Epidermal melanocyte (primary cell): Measurements from ENCODE around the gene ARHGAP24.

Source experiments
- DNase-seq: peaks from one replicate; pipeline ENCODE4 v3.0.0; 2011; ENCODE audit warnings: low spot score; ENCODE audit not compliant: insufficient read length

The ARHGAP24 gene

DNA sequence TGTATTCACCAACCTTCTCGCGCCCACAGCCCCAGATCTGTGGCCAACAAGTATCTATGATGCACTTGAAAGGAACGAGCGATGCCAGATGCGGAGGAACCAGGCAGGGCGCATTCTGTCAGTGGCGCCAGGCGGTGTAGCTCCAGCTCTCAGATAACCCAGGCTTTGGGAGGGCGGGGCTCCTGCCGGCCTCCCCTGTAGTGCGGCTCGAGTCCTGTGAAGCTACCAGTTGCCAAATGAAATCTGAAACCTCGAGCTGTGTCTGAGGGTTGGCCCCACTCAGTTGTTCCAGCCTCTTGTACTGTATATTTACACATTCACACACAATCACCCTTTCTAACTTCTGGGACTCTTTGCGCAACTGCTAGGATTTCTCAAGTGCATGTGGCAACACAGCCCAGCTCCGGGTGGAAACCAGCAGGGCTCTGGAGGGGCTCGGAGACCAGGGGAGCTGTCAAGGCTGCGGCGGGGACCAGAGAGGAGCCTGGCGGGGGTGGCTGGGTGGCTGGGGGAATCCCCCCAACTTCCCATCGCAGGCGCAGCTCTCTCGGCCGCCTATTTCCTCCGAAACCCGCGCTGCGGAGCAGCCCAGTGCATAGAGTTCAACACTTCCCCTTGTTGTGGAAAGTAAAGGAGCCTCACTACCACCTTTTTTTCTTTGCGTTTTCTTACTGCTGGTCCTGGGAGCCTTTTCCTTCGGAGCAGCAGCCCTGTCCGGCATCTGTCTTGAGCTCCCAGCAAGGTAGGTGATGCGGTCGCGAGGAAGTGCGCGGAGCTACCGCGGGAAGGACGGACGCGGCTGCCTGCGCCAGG is at the start of gene ARHGAP24:
TSS of gene ARHGAP24 (plus strand) at position 333 of the 813 bp plus-strand sequence.
- DNase-seq: peak; percentile 73

DNA sequence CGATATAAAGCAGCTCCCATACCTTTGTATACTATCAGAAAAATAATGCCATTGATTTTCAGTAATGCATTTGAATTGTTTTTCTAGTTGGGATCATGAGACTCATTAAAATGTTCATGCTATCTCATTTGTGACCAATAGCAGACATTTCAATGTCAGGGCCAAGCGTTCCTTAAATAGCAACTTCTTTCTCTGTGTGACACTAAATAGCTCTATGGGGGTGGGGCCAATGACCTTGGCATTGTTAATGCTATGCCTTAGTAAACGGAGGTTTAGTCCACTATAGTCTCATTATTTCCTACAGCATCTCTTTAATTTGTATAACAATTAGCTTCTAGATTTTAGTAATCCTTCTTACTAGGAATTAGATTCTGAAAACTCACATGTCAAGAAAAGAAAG is 48.6 kb upstream of the ARHGAP24 start:
- DNase-seq: no peak

DNA sequence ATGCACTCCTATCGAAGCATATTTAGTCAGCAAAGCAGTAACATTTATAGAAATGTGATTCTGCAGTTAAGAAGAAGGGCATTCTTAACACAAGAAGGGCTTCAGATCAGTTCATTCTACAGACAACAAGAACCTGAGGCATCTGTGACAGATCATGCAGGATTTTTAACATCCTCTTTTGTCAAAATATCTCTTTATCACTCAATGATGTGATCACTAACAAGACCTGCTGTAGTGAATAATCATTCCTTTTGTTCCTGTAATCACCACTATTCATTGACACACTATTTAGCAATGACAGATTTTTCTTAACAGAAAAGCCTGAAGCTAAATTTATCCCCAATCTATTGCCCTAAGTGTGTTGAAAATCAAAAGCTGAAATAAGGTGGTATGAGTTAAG is 47.8 kb upstream of the ARHGAP24 start:
- DNase-seq: no peak

DNA sequence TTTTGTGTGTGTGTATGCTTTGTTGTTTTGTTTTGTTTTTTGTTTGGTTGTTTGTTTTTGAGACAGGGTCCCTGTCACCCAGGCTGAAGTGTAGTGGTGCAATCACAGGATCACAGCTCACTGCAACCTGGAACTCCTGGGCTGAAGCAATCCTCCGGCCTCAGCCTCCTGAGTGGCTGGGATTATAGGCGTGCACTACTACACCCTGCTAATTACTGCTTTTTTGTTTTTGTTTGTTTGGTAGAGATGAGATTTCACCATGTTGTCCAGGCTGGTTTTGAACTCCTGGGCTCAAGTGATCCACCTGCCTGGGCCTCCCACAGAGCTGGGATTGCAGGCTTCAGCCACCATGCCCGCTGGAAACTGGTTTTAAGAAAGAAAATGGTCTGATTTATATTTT is 44.7 kb upstream of the ARHGAP24 start:
- no peak for DNase-seq

DNA sequence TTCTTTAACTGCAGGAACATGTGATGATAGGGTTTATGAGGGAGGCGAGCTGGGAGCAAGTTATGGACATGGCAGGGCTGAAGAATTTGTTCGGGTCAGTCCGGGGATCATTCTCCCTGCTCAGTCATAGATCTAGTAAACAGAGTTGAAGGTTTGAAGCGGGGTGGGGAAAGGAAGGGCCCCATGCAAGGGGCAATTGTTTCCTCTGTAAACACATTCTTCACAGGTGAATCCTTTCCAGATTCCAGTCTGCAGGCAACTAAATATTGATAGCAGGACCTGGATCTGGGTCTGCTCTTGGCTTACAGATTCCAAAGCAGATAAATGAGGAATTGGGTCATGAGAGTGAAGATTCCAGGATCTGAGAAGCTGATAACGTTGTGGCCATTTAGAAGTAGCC is 44.3 kb upstream of the ARHGAP24 start:
- DNase-seq: no peak

DNA sequence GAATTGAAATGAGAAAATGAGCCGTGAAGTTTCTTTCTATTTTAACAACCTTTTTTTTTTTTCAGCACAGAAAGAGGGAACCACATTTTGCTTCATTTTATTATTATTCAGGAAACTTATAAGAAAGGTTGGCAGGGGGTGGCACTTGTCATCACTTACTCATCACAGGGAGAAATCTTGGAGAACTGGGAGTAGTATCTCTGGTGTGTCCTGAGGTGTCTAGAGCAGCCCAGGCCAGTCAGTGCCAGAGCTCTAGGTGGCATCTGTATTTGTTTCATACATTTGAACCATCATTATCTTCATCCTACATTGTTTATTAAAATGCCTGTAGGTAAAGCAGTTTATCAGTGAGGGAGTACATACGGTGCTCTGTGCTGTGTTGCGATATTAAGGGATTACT is 43.8 kb upstream of the ARHGAP24 start:
- DNase-seq: no peak

DNA sequence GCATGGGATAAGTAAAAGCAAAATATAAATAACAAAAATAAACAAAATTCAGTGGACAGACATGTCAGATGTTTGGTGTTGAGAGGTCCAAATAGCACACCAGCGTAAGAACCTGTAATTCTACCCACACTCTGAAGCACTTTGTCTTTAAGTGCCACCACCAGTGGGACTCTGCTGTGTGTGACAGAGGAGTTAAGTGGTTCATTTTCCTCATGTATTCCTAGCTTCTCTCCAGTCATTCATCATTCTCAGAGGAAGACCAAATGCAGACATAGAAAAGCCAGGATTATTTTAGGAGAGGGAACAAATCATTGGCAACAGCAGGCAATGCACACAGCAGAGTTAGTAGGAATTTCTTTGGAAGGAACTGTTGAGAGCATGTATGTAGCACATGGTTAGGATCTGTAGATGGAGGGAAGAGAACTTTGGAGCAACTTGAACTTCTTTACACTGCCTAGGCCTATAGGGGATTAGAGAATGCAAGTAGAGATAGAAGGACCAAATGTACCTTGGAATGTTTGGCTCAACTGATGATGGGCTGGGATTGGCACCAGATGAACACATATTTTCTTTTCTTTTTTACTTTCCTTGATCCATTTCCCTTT is 43.0 kb upstream of the ARHGAP24 start:
- DNase-seq: no peak

DNA sequence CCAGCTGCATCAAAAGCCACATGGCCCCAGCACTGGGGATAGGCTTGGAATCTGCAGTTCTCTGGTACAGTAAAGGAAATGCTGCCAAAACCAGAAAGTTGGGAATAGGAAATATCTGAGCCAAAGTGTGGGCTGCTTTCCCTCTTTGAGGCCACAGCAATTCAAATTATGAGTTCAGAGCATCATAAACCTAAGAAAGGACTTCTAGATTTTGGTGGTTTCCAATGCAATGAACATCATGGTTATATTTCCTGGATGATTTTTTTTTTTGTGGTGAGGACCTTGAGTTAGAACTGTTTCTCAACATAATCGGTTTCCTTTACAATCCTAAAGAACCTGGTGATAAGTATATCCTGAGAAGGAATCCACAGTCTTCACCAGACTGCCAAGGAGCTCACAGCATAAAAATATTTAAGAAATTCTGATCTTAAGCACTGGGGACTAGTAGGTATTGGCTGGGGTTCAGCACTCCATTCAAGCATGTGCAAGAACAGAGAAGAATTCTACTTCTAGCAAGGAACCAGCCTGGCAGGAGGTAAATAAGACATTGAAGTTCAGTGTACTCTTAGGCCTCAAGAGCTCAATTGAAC is 29.8 kb upstream of the ARHGAP24 start:
- no peak for DNase-seq

DNA sequence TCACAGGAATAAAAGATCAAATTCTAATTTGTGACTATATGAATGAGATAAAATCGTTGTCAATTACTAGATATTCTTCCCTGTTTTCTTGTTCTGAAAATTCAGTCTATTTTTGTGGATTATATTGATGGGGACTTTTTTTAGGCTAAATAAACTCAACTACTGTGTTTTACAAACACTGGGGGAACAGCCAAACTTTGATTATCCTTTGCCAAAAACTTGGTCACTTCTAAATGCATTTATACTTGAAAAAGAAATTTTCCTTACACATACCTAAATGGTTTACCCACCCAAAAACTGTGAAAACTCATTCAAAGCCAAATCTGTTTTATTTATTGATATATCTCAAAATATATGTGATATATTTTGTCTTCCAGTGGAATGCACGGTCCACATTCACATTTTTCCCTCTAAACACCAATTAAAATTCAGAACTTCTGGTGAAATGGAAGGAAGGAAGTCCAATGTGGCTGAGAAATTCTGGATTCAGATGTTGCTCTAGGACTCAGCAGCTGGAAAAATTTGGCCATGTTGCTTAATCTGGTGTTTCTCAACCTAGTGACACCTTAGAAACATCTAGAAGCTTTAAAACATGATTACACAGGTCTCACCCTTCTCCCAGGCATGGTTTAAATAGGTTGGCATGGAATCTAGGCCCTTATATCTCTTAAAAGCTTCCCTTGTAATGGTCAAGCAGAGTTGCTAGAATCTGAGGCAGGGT is 28.6 kb upstream of the ARHGAP24 start:
- DNase-seq: no peak

DNA sequence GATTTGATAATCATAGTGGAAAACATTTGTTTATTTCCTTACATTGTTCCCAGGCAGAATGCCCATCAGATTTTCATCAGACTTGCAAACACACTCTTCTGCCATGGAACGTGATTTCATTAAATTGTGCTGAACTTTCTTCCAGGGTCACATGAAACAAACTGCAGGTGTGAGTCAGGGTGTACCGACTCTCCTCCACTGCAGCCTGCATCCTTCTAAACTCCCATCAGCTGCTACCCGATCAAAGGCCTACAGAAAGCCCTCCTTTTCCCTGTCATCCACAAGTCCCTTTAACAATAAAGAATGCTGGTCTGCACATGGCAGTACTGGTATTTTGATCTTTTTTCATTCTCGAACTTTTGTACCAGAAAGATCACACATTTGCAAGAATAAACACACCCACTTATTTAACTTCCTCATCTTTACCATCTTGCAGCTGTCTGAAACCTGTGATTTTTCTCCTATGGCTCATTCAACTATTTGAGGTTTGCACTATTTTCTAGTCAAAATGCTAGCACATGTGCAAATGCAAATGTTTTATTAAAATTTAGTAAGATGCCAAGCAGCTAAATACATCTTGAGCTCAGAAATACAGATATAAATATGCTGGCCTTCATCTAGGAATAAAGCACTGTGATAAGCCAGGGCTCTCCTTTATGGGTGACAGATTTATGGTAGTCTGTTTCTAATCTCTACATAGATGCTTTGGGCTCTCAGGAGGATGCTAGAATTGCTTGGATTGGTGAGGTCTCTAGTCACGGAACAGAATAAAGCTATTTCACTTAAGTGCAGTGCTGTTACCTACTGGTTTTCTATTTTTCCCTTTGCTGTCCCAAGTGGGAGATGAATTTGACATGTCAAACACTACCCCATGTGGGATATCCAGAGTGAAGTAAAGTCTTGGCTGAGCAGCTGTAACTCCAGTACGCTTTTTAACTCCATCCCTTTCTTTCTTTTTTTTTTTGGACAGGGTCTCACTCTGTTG is 25.8 kb upstream of the ARHGAP24 start:
- no peak for DNase-seq

DNA sequence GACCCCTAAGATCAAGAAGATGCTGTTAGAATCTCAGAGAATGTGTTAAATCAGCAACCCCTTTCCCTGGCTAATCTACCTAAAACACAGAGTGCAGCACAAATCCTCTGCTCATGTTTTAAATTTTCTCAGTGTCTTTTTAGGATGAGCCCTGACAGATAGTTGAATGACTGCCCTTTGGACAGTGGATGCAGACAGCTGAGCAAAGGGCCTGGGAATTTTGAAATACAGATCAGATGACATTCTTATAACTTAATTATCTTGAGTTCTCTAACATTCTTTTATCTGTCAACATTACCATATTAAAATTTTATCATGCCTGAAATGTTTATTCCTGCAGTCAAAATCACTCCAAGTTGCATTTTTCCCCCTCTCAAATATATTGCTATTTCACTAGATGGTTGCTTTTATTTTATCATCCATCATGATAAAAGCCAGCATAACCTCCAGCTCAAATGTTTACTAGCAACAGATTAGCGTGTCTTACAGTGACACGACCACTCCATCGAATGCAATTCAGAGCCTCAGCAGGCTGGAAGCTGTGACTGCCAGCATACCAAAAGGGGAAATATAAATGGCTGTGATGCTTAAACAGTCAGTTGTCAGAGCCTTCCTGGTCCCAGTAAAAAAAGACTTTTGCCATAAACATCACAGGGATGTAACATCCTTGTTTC is 22.8 kb upstream of the ARHGAP24 start:
- no peak for DNase-seq

DNA sequence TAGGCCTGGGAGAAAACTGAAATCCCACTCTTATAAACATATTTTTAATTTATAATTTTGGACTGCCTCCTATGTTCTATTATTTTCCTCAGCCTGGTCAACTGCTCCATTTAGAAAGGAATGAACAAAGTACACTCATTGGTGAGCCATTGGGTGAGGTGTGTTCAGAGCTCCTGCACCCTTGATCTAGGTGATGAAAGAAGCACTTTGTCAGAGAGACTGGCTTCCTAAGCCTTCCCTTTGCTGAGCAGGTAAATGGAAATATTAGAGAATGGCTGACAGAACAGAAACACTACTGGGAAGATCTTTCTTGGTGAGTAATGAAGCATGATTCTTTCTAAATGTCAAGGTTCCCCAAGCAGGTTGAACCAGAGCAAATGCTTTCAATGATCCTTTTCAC is 19.0 kb upstream of the ARHGAP24 start:
- no peak for DNase-seq

DNA sequence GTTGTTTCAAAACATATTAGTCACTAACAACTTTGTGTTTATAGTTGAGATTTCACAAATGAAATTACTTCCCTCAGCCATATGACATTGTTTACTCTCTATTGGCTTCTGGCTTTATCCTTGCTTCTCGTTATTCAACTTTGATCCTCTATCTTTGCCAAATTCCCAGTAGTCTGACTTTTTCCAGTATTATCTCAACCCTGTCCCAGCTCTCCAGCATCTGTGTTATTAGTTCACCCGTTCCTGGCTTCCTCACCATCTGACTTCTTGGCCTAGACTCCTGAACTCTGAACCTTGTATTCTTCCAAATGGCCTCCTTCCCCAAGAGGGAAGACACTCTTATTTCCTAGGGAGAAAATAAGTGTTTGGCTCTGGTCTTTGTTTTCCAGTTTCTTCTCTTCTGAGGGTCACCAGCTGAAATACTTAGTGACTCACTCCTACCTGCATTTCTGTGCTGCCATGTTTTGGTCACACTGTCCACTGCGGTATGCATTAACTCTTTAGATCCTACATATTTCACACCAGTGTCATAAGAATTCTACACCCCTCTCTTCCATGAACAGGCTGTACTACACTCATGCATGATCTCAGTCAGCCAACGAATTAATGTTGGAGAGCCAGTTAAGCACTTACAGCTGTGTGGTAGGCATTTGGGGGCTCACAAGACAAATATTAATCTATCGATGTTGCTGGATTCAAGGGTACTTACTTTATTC is 17.0 kb upstream of the ARHGAP24 start:
- no peak for DNase-seq

DNA sequence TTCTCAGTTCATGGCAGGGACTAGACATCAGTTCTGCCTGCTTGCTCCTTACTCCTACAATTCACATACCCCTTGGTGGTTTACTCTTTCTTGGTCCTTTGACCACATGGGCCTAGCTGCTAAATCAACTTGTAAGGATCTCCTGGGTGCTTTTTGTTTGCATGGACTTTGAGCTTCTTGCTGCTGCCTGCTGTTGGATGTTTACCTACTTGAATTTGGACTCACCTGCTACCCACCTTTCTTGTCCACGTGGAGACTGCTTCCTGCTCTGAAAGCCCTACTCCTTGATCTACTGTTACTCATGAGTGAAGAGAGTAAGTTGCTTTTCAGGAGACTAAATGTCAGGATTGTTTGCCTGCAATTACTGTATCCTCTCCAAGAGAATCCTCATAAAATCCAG is 15.2 kb upstream of the ARHGAP24 start:
- no peak for DNase-seq

DNA sequence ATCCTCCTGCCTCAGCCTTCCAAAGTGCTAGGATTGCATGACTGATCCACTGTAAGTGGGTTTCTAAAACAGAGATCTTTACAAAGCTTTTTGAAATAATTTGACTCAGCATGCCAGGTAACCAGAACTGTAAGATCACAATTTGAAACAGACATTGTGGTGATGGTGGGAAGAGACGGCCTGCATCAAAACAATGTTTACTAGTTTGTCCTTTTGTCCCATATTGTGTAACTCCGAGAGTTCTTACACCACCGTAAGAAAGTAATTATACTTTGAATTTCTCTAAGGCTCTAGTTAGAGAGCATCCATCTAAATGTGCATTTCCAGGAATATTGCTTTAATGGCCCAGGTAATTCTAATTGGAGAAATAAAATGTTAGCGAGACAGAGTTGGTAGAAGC is 594 bp upstream of the ARHGAP24 start:
- no peak for DNase-seq

DNA sequence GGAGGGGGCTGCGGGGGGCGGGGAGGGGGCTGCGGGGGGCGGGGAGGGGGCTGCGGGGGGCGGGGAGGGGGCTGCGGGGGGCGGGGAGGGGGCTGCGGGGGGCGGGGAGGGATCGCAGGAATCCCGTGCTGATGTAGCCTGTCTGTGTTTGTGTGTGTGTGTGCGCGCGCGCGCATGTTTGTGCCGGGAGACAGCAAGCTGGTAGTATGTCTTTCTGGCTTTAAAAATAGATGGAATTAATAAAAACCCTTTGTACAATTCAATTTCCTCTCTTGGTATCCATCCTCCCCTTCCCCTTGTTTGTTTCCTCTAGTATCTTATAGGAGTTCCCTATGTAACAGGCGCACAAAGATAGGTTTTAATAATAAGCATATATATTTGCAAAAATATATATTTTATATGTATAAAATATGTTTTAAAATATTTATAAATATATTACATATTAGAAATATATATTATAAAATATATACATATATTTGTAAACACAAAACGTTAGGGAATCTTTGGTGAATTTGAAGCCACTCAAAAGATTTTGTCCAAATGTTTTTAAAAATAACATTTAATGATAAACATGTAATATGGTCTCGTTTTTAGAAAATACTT is 782 bp downstream of the ARHGAP24 start:
- DNase-seq: no peak

DNA sequence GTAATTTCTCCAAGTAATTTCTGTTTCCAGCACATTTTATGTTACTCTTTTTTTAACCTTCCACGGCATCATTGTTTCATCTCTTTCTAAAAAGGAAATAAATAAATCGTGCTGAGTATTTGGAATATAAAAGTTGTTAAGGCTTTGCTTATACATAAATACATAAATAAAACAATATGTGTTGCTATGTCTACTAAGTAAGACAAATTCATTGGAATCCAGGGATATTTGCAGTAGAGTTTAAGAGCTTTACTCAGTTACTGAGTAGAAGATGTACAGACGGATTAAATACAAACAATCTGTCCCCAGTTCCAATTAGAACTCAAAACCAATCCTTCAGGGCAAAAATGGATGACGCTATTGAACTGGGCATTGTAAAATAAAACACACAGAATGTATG is 1.4 kb downstream of the ARHGAP24 start:
- DNase-seq: no peak

DNA sequence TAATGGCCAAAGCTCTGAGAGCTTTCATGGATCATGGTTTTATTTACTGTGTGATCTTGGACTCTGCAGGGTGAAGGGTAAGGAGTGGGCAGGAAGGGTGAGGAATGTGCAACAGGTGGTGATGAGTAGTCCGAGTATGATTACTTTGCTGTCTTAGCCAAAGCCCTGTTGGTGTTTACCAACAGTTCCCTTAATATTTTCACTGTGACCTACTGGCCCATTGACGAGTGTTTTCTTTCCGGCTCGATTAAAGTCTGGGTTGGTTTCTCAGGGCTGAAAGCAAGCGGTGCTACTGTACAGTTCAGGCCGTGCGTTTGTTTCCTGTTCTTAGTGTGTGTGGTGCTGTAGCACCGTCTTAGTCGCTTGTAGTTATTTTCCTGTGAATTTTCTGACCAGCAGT is 2.6 kb downstream of the ARHGAP24 start:
- no peak for DNase-seq

DNA sequence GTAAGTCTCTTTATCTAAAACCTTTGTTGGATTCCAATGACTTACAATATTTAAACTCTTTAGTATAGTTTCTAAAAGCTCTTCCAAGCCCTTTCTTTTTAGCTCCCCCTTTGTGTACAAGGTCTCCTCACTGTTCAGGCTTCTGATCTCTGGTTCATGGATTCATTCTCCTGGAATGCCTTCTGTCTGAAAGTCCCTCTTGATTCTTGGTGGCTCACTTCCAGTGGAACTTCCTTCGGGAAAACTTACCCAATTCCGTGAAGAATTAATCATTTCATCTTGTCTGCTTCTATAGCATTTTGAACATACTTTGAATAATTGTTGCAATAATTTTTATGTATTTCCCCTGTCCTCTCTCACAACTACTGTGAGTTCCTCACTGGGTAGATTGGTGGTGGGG is 3.6 kb downstream of the ARHGAP24 start:
- no peak for DNase-seq
